ENCODE measurements around the gene PZP. TPM values are rescaled to one million over a fixed set of nuclear protein-coding genes. Genes with fewer than 3 reads are reported as not detected.

The PZP gene
- total RNA-seq, 1 experiment from 2014 or later: not detected

DNA sequence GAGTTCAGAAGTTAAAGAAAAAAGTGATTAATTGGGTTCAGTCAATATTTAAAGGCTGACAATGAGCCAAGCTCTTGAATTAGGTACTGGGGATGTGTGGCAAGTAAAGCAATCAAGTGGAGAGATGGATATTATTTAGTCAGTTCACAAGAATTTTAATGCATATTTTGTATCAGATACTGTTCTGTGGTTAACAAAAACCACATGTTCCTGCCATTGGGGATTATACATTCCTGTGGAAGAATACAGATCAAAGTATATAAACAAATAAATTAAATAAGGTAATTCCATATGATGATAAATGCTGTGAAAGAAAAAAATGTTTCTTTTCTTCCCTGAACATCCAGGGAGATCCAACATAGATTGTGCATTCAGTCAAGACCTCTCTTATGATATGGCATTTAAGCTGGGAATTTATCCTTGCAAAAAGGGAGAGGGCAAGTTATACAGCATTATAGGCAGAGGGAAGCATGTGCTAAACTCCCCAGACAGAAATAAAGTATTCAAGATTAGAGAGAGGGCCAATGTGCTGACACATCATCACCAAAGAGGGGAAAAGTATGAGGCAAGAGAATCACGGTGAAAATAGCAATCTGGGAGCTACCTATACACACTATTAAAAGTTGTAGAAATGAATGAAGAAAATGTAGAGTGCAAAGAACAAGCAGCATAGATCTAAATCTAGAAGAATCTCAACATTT is 74.8 kb downstream of the PZP start:
- no peaks in the 10 kb centered on the region for H3K27me3 Mint-ChIP-seq (ENCODE audit: low read depth)

More for the DNA sequence above, 74.8 kb downstream of the PZP start:
- H3K56ac ChIP-seq (ENCODE audit: insufficient read length, low read depth, low read length): no peak overlapping the region
- peaks cover 0 to 5% (median 0%) of the 10 kb centered on the region in 3 experiments; a peak in 2 of 7 replicates for H3K36me3 Mint-ChIP-seq (ENCODE audit: insufficient read depth in 1 of 3, low read depth in 3 of 3)
- no peak overlapping the region for H2BK120ac ChIP-seq (ENCODE audit: low read depth, low read length, poor library complexity, severe bottlenecking)
- H4K91ac ChIP-seq (ENCODE audit: insufficient read length, low read depth, low read length): no peak overlapping the region
- H4K5ac ChIP-seq (ENCODE audit: insufficient read length, low read depth, low read length): no peak overlapping the region
- H3K27me3 ChIP-seq (ENCODE audit: insufficient read depth, low read length): no peaks in the 10 kb centered on the region
- no CpG with 5 or more reads among the region's 1 CpG for WGBS (ENCODE audit: extremely low coverage, insufficient read length, low lambda C conversion rate)
- H2AFZ ChIP-seq (ENCODE audit: low read length): no peak overlapping the region
- H3K4me3 Mint-ChIP-seq: no peak overlapping the region
- TF ChIP-seq, protein P1, sequence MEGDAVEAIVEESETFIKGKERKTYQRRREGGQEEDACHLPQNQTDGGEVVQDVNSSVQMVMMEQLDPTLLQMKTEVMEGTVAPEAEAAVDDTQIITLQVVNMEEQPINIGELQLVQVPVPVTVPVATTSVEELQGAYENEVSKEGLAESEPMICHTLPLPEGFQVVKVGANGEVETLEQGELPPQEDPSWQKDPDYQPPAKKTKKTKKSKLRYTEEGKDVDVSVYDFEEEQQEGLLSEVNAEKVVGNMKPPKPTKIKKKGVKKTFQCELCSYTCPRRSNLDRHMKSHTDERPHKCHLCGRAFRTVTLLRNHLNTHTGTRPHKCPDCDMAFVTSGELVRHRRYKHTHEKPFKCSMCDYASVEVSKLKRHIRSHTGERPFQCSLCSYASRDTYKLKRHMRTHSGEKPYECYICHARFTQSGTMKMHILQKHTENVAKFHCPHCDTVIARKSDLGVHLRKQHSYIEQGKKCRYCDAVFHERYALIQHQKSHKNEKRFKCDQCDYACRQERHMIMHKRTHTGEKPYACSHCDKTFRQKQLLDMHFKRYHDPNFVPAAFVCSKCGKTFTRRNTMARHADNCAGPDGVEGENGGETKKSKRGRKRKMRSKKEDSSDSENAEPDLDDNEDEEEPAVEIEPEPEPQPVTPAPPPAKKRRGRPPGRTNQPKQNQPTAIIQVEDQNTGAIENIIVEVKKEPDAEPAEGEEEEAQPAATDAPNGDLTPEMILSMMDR (conservative IDR thresholded peaks at IDR 0.05): no peak
- H3K9me3 ChIP-seq (ENCODE audit: control insufficient read depth, low read depth, low read length): no peaks in the 10 kb centered on the region
- H3K9me3 Mint-ChIP-seq: peaks cover 2 to 6% of the 10 kb centered on the region in 2 experiments; a peak in 4 of 5 replicates
- no peak overlapping the region for H3K14ac ChIP-seq (ENCODE audit: insufficient read depth, low read length)
- no peak overlapping the region for H3K9ac ChIP-seq (ENCODE audit: extremely low read depth, insufficient read length, low read length)
- no peak for DNase-seq
- no peaks in the 10 kb centered on the region for H4K20me1 ChIP-seq (ENCODE audit: control insufficient read depth, insufficient read depth, insufficient read length)
- H3K23ac ChIP-seq (ENCODE audit: insufficient read length, low read depth, low read length): no peak overlapping the region
- no peaks in the 10 kb centered on the region for H3K79me2 ChIP-seq (ENCODE audit: insufficient read depth, low read length)
- H3K79me1 ChIP-seq (ENCODE audit: insufficient read depth, low read depth, low read length, poor library complexity, severe bottlenecking): no peaks in the 10 kb centered on the region
- H3K27ac ChIP-seq (ENCODE audit: insufficient read length, low read depth, low read length): no peak overlapping the region
- H2BK15ac ChIP-seq (ENCODE audit: low read depth, low read length): no peak overlapping the region
- no peak overlapping the region for H2BK5ac ChIP-seq (ENCODE audit: insufficient read length, low read length)
- H2AK5ac ChIP-seq (ENCODE audit: insufficient read length, low read length): no peak overlapping the region
- no peak overlapping the region for H4K8ac ChIP-seq (replicated peaks; ENCODE audit: insufficient read length, low read depth, low read length)
- no peak overlapping the region for H3T11ph ChIP-seq (ENCODE audit: low read length)
- no peaks in the 10 kb centered on the region for H3K23me2 ChIP-seq (ENCODE audit: insufficient read length, low read depth, low read length, poor library complexity, severe bottlenecking)
- H3K4me1 ChIP-seq (ENCODE audit: insufficient read depth, low read length): no peaks in the 10 kb centered on the region
- no peak overlapping the region for H3K18ac ChIP-seq (ENCODE audit: insufficient read length, low read depth, low read length)
- H3K4me2 ChIP-seq (ENCODE audit: insufficient read depth, insufficient read length, low read length): no peak overlapping the region
- H2BK20ac ChIP-seq (ENCODE audit: low read depth, low read length, poor library complexity, severe bottlenecking): no peak overlapping the region
- H3K4ac ChIP-seq (ENCODE audit: low read depth, low read length): no peak overlapping the region
- no peaks in the 10 kb centered on the region for H3K4me1 Mint-ChIP-seq
- no peak overlapping the region for H2BK12ac ChIP-seq (ENCODE audit: insufficient read length, low read depth, low read length)
- H3K27ac Mint-ChIP-seq: no peak overlapping the region

Data from H9 (cell line).